ENCODE measurements around the gene OCRL.

GRCh38 chrX:129593137-129593536 is 53.1 kb downstream of the OCRL start:
- no peak for TF ChIP-seq CTCF (optimal IDR thresholded peaks at IDR 0.05 in 1 of 3, IDR thresholded peaks at IDR 0.05 in 1 of 3, conservative IDR thresholded peaks at IDR 0.05 in 1 of 3; ENCODE audit: extremely low read depth in 1 of 3, insufficient read depth in 2 of 3, low read length in 3 of 3)
- TF ChIP-seq EZH2 (IDR thresholded peaks at IDR 0.05; ENCODE audit: low read length), result no peak

Data from keratinocyte (primary cell).